ENCODE data around the gene ACVRL1. TPM values are rescaled to one million over a fixed set of nuclear protein-coding genes. Genes with fewer than 3 reads are reported as not detected.

The ACVRL1 gene
- total RNA-seq, 1 experiment from 2014 or later, result not detected

- Histone ChIP-seq H4K91ac (ENCODE audit: insufficient read length, low read depth, low read length) (no peak overlapping the region), H4K20me1 (ENCODE audit: control insufficient read depth, insufficient read depth, insufficient read length) (no peaks in the 10 kb centered on the region), H2BK12ac (ENCODE audit: insufficient read length, low read depth, low read length) (no peak overlapping the region), H2BK20ac (ENCODE audit: low read depth, low read length, poor library complexity, severe bottlenecking) (no peak overlapping the region), H2BK120ac (ENCODE audit: low read depth, low read length, poor library complexity, severe bottlenecking) (no peak overlapping the region), H2AK5ac (ENCODE audit: insufficient read length, low read length) (no peak overlapping the region), H3K23ac (ENCODE audit: insufficient read length, low read depth, low read length) (no peak overlapping the region), H3K23me2 (ENCODE audit: insufficient read length, low read depth, low read length, poor library complexity, severe bottlenecking) (no peaks in the 10 kb centered on the region), H3K4me2 (ENCODE audit: insufficient read depth, insufficient read length, low read length) (no peak overlapping the region), H3K27me3 (ENCODE audit: insufficient read depth, low read length) (no peaks in the 10 kb centered on the region), H3K56ac (ENCODE audit: insufficient read length, low read depth, low read length) (no peak overlapping the region), H3K4me1 (ENCODE audit: insufficient read depth, low read length) (no peaks in the 10 kb centered on the region), H3K18ac (ENCODE audit: insufficient read length, low read depth, low read length) (no peak overlapping the region), H3K14ac (ENCODE audit: insufficient read depth, low read length) (no peak overlapping the region), H2AFZ (ENCODE audit: low read length) (no peak overlapping the region), H4K8ac (replicated peaks; ENCODE audit: insufficient read length, low read depth, low read length) (no peak overlapping the region), H3K9ac (ENCODE audit: extremely low read depth, insufficient read length, low read length) (no peak overlapping the region), H3K79me2 (ENCODE audit: insufficient read depth, low read length) (no peaks in the 10 kb centered on the region; the same call in 1 of the 2 replicates), H3K79me1 (ENCODE audit: insufficient read depth, low read depth, low read length, poor library complexity, severe bottlenecking) (no peaks in the 10 kb centered on the region), H3K4ac (ENCODE audit: low read depth, low read length) (no peak overlapping the region), H3K9me3 (ENCODE audit: control insufficient read depth, low read depth, low read length) (no peaks in the 10 kb centered on the region), H2BK15ac (ENCODE audit: low read depth, low read length) (no peak overlapping the region), H4K5ac (ENCODE audit: insufficient read length, low read depth, low read length) (no peak overlapping the region), H2BK5ac (ENCODE audit: insufficient read length, low read length) (no peak overlapping the region), H3T11ph (ENCODE audit: low read length) (no peak overlapping the region), H3K27ac (ENCODE audit: insufficient read length, low read depth, low read length) (no peak overlapping the region)
- H3K4me3 Mint-ChIP-seq, result no peak overlapping the region
- WGBS (ENCODE audit: extremely low coverage, insufficient read length, low lambda C conversion rate), result no CpG with 5 or more reads among the region's 3 CpGs
- no peak for DNase-seq
- peaks cover 0 to 2% of the 10 kb centered on the region in 2 experiments; a peak in 1 of 4 replicates for H3K4me1 Mint-ChIP-seq
- peaks cover 2 to 32% (median 2%) of the 10 kb centered on the region in 3 experiments; a peak in 5 of 7 replicates for H3K36me3 Mint-ChIP-seq (ENCODE audit: insufficient read depth in 1 of 3, low read depth in 3 of 3)
- no peaks in the 10 kb centered on the region for H3K9me3 Mint-ChIP-seq
- H3K27me3 Mint-ChIP-seq (ENCODE audit: low read depth), result no peaks in the 10 kb centered on the region; the same call in 1 of the 2 replicates
- no peak for TF ChIP-seq CTCF (conservative IDR thresholded peaks at IDR 0.05)
- H3K27ac Mint-ChIP-seq, result peak overlapping the region in 1 of 3 experiments; percentile 28; a peak in 1 of 7 replicates
These were observed 51.9 kb downstream of the ACVRL1 start for GRCh38 chr12:51959211-51959610.
